Pancreas (tissue), 10 donors: Measurements from ENCODE around the gene DCTN1. TPM values are rescaled to one million over a fixed set of nuclear protein-coding genes. Genes with fewer than 3 reads are reported as not detected.

Experiments
- ATAC-seq, 4 donors: fragments of 200-7000 bp; cut with Tn5 transposase; one replicate each; pipeline versions ENCODE4 v1.8.0 to v1.9.1; 2020; ENCODE audit warnings: mild to moderate bottlenecking in 4 of 4, moderate library complexity in 4 of 4
- DNase-seq, 6 donors: peaks; one replicate each; pipeline ENCODE4 v3.0.0-alpha.2; 2020
- FAIRE-seq: peaks from 2 replicates; lab custom pipeline; 2012; peaks lifted over from hg19 to GRCh38; lab: Jason Lieb, UNC
- H3K27ac ChIP-seq, 4 donors: fragments of 200-600 bp; sonication (generic); 1 replicate in 3 of 4; 2 replicates in 1 of 4; pipeline versions ENCODE4 v1.5.0 to v1.8.0; 2020
- H3K27me3 ChIP-seq, 4 donors: fragments of 200-600 bp; one replicate each; pipeline ENCODE4 v1.8.0; 2021
- H3K36me3 ChIP-seq, 3 donors: fragments of 200-600 bp; sonication (generic) in 1 of 3; one replicate each; pipeline versions ENCODE4 v1.5.0 to v1.8.0; 2020 to 2021
- H3K4me1 ChIP-seq, 3 donors: fragments of 200-600 bp; one replicate each; pipeline ENCODE4 v1.8.0; 2021
- H3K4me3 ChIP-seq, 4 donors: fragments of 200-600 bp; sonication (generic) in 2 of 4; one replicate each; pipeline versions ENCODE4 v1.5.0 to v1.8.0; 2020 to 2021
- H3K9me3 ChIP-seq, 4 donors: fragments of 200-600 bp; one replicate each; pipeline ENCODE4 v1.8.0; 2021
- WGBS, 2 donors: extraction: QIAGEN DNeasy Blood & Tissue Kit; methylation state at CpG; one replicate each; pipeline ENCODE4 v1.1.7; 2013; 5-methylcytosine and 5-hydroxymethylcytosine counted together
- intact Hi-C, 3 donors: fragments of 100-400 bp; cut with DNase I; formaldehyde crosslinking; loops; one replicate each; pipeline versions ENCODE4 v1.11.1 to v1.14.2; 2022
- polyA plus RNA-seq, 2 donors: library from polyadenylated mRNA; stranded (reverse); fragments of 200-250 nt; gene quantifications; one replicate each; pipeline ENCODE4 v1.2.3, GENCODE V29; 2013
- total RNA-seq, 6 donors: library from RNA; stranded (reverse); fragmentation: NEBNext Ultra II Directional in 4 of 6; extraction: Animal tissue kit (Norgen Biotek cat#: 25700) in 4 of 6; gene quantifications; one replicate each; pipeline versions ENCODE4 v1.2.1 to v1.2.4, GENCODE V29; 2021 to 2023
- TF ChIP-seq, protein P1 (sequence below), 4 donors: fragments of 200-600 bp; sonication (generic) in 3 of 4; IDR thresholded peaks; one replicate each; pipeline versions ENCODE4 v1.5.0 to v1.8.0; 2021; ENCODE audit warnings: antibody characterized with exemption in 4 of 4
- donor health status: healthy with polysubstance abuse.
- donor health status: DM: no; HTN: no; CAD: no; lungs with moderate emphysema.
- donor health status: DM: no; HTN: no; CAD: no.
- donor health status: control.
- donor health status: control.
- donor health status: Bipolar disorder and iron deficiency.
- donor health status: DM: yes; HTN: yes; CAD: no.
- donor health status: DM: no; HTN: no; CAD: no.
- donor health status: DM: no; HTN: no; CAD: no.
- donor health status: DM: yes; HTN: yes; CAD: no.

The DCTN1 gene
- total and polyA plus RNA-seq, 8 donors, result 37.7 to 84.7 (median 51.3) TPM

DNA sequence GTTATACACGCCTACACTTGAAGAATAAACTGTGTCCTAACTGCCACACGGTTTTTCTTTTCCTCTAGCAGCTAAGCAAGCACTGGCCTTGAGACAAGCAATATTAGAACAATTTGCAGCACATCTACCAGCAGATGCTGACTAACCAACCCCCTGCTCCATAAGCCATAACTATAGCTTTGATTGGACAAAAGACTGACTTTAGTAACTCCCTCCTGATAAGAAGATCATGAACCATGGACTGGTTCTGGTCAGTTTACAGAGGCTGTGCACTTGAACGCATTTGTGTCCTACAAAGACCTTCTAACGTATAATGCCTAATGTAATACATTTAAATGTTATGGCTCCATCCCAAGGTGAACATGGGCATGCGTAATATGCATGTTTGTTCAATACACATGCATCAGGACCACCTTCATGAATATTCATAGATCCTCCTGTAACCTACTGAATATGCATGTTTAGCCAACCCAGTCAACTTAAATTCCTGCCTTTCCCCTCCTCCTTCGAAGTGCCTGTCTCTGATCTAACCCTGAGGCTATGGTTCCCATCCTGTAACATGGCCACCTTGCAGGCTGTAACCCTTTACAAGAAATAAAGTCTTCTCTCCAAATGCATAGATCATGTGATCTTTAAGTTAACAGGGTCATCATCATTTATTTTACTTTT is 63.4 kb downstream of the DCTN1 start:
- ATAC-seq (no peak), DNase-seq (no peak), FAIRE-seq (no peak)
- H3K27me3 ChIP-seq, result no peaks in the 10 kb centered on the region
- WGBS, 2 donors, result 73% methylated on average over 6 of the region's 6 CpGs
- H3K36me3 ChIP-seq, result no peaks in the 10 kb centered on the region
- H3K27ac ChIP-seq, result no peak overlapping the region
- H3K4me3 ChIP-seq, result no peak overlapping the region
- no peaks in the 10 kb centered on the region for H3K9me3 ChIP-seq
- TF ChIP-seq, protein P1, sequence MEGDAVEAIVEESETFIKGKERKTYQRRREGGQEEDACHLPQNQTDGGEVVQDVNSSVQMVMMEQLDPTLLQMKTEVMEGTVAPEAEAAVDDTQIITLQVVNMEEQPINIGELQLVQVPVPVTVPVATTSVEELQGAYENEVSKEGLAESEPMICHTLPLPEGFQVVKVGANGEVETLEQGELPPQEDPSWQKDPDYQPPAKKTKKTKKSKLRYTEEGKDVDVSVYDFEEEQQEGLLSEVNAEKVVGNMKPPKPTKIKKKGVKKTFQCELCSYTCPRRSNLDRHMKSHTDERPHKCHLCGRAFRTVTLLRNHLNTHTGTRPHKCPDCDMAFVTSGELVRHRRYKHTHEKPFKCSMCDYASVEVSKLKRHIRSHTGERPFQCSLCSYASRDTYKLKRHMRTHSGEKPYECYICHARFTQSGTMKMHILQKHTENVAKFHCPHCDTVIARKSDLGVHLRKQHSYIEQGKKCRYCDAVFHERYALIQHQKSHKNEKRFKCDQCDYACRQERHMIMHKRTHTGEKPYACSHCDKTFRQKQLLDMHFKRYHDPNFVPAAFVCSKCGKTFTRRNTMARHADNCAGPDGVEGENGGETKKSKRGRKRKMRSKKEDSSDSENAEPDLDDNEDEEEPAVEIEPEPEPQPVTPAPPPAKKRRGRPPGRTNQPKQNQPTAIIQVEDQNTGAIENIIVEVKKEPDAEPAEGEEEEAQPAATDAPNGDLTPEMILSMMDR (IDR thresholded peaks at IDR 0.05), result no peak
- intact Hi-C loops, result no loop called here
- no peaks in the 10 kb centered on the region for H3K4me1 ChIP-seq

DNA sequence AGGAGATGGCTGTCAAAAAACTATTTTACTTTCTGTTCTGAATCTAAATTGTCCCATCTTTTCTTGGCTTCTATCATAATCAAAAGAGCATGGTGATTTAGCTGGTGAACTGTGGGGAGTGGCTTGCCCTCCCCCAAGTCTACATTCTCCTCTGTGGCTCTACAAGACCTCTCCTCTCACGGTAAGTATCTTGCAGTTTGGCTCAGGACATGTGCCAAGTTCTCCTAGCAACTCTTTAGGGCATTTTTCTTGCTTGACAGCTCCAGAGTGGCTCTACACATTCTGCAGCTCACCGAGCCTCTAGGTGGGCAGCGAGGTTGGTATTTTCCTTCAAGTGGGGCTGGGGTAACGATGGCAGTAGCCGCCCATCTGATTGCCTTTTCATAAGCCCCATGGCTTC is 66.0 kb downstream of the DCTN1 start:
- Histone ChIP-seq H3K27ac (no peak overlapping the region), H3K36me3 (no peaks in the 10 kb centered on the region), H3K9me3 (no peaks in the 10 kb centered on the region), H3K4me3 (no peak overlapping the region), H3K4me1 (no peaks in the 10 kb centered on the region), H3K27me3 (no peaks in the 10 kb centered on the region)
- TF ChIP-seq, protein P1 (IDR thresholded peaks at IDR 0.05), result no peak
- ATAC-seq (no peak), DNase-seq (no peak), FAIRE-seq (no peak)
- WGBS, 2 donors, result 72 to 73% methylated on average over 5 of the region's 5 CpGs
- intact Hi-C loops, result no loop called here

DNA sequence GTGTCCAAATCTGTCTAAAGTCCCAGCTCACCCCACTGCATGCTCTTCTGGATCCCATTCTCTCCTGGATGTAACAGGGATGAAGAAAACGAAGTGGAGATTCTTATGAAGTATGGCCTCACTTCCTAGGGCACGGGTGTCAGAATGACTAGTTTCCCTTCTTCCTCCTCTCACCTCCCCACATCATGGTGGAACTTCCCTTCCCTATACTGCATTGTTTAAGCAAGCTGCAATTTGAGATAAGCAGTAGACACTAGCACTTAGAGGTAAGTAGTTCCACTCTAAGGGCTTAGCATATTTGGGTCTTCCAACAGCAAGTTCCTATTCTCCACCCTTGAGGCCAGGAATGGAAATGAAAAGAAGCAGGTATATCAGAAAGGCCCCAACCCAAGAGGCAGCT is 66.6 kb downstream of the DCTN1 start:
- H3K4me3 ChIP-seq, result no peak overlapping the region
- DNase-seq, result no peak
- intact Hi-C loops, result no loop called here
- FAIRE-seq, result no peak
- no peaks in the 10 kb centered on the region for H3K27me3 ChIP-seq
- no peaks in the 10 kb centered on the region for H3K36me3 ChIP-seq
- 72 to 73% methylated on average over 2 of the region's 2 CpGs for WGBS, 2 donors
- TF ChIP-seq, protein P1 (IDR thresholded peaks at IDR 0.05), result no peak
- ATAC-seq, result no peak
- H3K27ac ChIP-seq, result no peak overlapping the region
- H3K9me3 ChIP-seq, result no peaks in the 10 kb centered on the region
- no peaks in the 10 kb centered on the region for H3K4me1 ChIP-seq

DNA sequence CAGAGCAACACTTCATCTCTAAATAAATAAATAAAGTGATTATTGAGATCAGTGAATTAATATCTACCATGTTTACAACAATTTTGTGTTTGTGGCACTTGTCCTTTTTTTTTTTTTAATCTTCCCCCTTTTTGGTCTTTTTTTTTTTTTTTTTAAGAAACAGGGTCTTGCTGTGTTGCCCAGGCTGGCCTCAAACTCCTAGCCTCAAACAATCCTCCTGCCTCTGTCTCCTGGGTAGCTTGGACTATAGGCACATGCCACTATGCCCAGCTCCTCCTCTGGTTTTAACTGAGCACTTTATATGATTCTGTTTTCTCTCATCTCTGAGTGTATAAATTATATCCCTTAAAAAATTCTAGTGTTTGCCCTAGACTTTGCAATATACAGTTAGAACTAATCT is 67.2 kb downstream of the DCTN1 start:
- FAIRE-seq (no peak), ATAC-seq (no peak), DNase-seq (no peak)
- Histone ChIP-seq H3K36me3 (no peaks in the 10 kb centered on the region), H3K9me3 (no peaks in the 10 kb centered on the region), H3K27me3 (no peaks in the 10 kb centered on the region), H3K27ac (no peak overlapping the region), H3K4me3 (no peak overlapping the region), H3K4me1 (no peaks in the 10 kb centered on the region)
- intact Hi-C loops, result no loop called here
- TF ChIP-seq, protein P1 (IDR thresholded peaks at IDR 0.05), result no peak

Other genes with a start within 250 kb of the DCTN1 start
- 10 to 100 TPM in 5 of 6 donors, 1 to 10 TPM in 1; 7.2 to 17.5 (median 14.8) TPM for gene BOLA3, start 232.4 kb downstream of the DCTN1 start, total RNA-seq
- 10 to 100 TPM; 29.7 to 32.5 TPM for gene BOLA3, start 232.4 kb downstream of the DCTN1 start, polyA plus RNA-seq
- gene MOB1A, start 201.4 kb downstream of the DCTN1 start, total RNA-seq, result 10 to 100 TPM; 16.1 to 53.3 (median 25.8) TPM
- gene MOB1A, start 201.4 kb downstream of the DCTN1 start, polyA plus RNA-seq, result 10 to 100 TPM in 1 of 2 donors, 1 to 10 TPM in 1; 7.8 to 12.2 TPM
- gene MTHFD2, start 181.7 kb downstream of the DCTN1 start, total RNA-seq, result 100 to 1,000 TPM in 1 of 6 donors, 10 to 100 TPM in 5; 23.7 to 288 (median 31.9) TPM
- 10 to 100 TPM; 10.2 to 14.3 TPM for gene MTHFD2, start 181.7 kb downstream of the DCTN1 start, polyA plus RNA-seq
- gene SLC4A5, start 36.9 kb downstream of the DCTN1 start, total RNA-seq, result 1 to 10 TPM in 5 of 6 donors, under 1 TPM in 1; 0.60 to 2.2 (median 1.4) TPM
- 1 to 10 TPM; 1.2 to 1.8 TPM for gene SLC4A5, start 36.9 kb downstream of the DCTN1 start, polyA plus RNA-seq
- gene C2orf81, start 41.3 kb upstream of the DCTN1 start, total RNA-seq, result 1 to 10 TPM in 5 of 6 donors, under 1 TPM in 1; 0.87 to 2.7 (median 1.5) TPM
- 1 to 10 TPM; 5.4 to 6.5 TPM for gene C2orf81, start 41.3 kb upstream of the DCTN1 start, polyA plus RNA-seq
- gene WDR54, start 41.4 kb upstream of the DCTN1 start, total RNA-seq, result 1 to 10 TPM; 3.1 to 6.2 (median 3.7) TPM
- 10 to 100 TPM in 1 of 2 donors, 1 to 10 TPM in 1; 6.6 to 22.8 TPM for gene WDR54, start 41.4 kb upstream of the DCTN1 start, polyA plus RNA-seq
- 10 to 100 TPM; 20.7 to 45.5 (median 29.7) TPM for gene RTKN, start 61.6 kb upstream of the DCTN1 start, total RNA-seq
- 10 to 100 TPM; 63.4 to 63.7 TPM for gene RTKN, start 61.6 kb upstream of the DCTN1 start, polyA plus RNA-seq
- gene INO80B, start 74.8 kb upstream of the DCTN1 start, total RNA-seq, result 10 to 100 TPM; 17.1 to 38.8 (median 28.3) TPM
- 10 to 100 TPM; 51.8 to 68.7 TPM for gene INO80B, start 74.8 kb upstream of the DCTN1 start, polyA plus RNA-seq
- 10 to 100 TPM; 29.1 to 50.4 (median 37.4) TPM for gene WBP1, start 78.1 kb upstream of the DCTN1 start, total RNA-seq
- gene WBP1, start 78.1 kb upstream of the DCTN1 start, polyA plus RNA-seq, result 100 to 1,000 TPM in 1 of 2 donors, 10 to 100 TPM in 1; 85.8 to 149 TPM
- gene MOGS, start 85.1 kb upstream of the DCTN1 start, total RNA-seq, result 10 to 100 TPM; 27.7 to 49.5 (median 36.6) TPM
- gene MOGS, start 85.1 kb upstream of the DCTN1 start, polyA plus RNA-seq, result 10 to 100 TPM; 47.1 to 59.9 TPM
- 10 to 100 TPM; 37.6 to 60.0 (median 39.4) TPM for gene MRPL53, start 92.4 kb upstream of the DCTN1 start, total RNA-seq
- 10 to 100 TPM; 52.3 to 54.6 TPM for gene MRPL53, start 92.4 kb upstream of the DCTN1 start, polyA plus RNA-seq
- gene CCDC142, start 102.7 kb upstream of the DCTN1 start, total RNA-seq, result 10 to 100 TPM in 1 of 6 donors, 1 to 10 TPM in 5; 4.9 to 11.6 (median 5.7) TPM
- 10 to 100 TPM in 1 of 2 donors, 1 to 10 TPM in 1; 5.7 to 14.0 TPM for gene CCDC142, start 102.7 kb upstream of the DCTN1 start, polyA plus RNA-seq
- 10 to 100 TPM; 10.1 to 17.2 (median 11.3) TPM for gene TTC31, start 102.8 kb upstream of the DCTN1 start, total RNA-seq
- 10 to 100 TPM; 18.1 to 21.2 TPM for gene TTC31, start 102.8 kb upstream of the DCTN1 start, polyA plus RNA-seq
- 1 to 10 TPM in 3 of 6 donors, under 1 TPM in 3; 0.21 to 2.3 (median 0.85) TPM for gene LBX2, start 119.3 kb upstream of the DCTN1 start, total RNA-seq
- 1 to 10 TPM; 1.3 TPM for gene LBX2, start 119.3 kb upstream of the DCTN1 start, polyA plus RNA-seq
- gene PCGF1, start 127.4 kb upstream of the DCTN1 start, total RNA-seq, result 10 to 100 TPM in 4 of 6 donors, 1 to 10 TPM in 2; 8.8 to 14.9 (median 11.0) TPM
- 10 to 100 TPM; 14.2 to 16.4 TPM for gene PCGF1, start 127.4 kb upstream of the DCTN1 start, polyA plus RNA-seq
- not detected for gene TLX2, start 134.1 kb upstream of the DCTN1 start, total RNA-seq
- under 1 TPM in 1 of 2 donors, not detected in 1; 0.12 TPM for gene TLX2, start 134.1 kb upstream of the DCTN1 start, polyA plus RNA-seq
- under 1 TPM in 1 of 6 donors, not detected in 5; 0.16 TPM for gene DQX1, start 145.9 kb upstream of the DCTN1 start, total RNA-seq
- under 1 TPM; 0.07 to 0.15 TPM for gene DQX1, start 145.9 kb upstream of the DCTN1 start, polyA plus RNA-seq
- 10 to 100 TPM; 62.1 to 91.0 (median 67.9) TPM for gene AUP1, start 149.4 kb upstream of the DCTN1 start, total RNA-seq
- 100 to 1,000 TPM; 246 to 258 TPM for gene AUP1, start 149.4 kb upstream of the DCTN1 start, polyA plus RNA-seq
- gene HTRA2, start 149.6 kb upstream of the DCTN1 start, total RNA-seq, result 10 to 100 TPM in 4 of 6 donors, 1 to 10 TPM in 2; 8.5 to 17.6 (median 10.8) TPM
- gene HTRA2, start 149.6 kb upstream of the DCTN1 start, polyA plus RNA-seq, result 10 to 100 TPM; 16.9 to 24.3 TPM
- 1 to 10 TPM in 4 of 6 donors, under 1 TPM in 2; 0.35 to 7.5 (median 1.2) TPM for gene LOXL3, start 173.6 kb upstream of the DCTN1 start, total RNA-seq
- gene LOXL3, start 173.6 kb upstream of the DCTN1 start, polyA plus RNA-seq, result 1 to 10 TPM; 2.0 TPM
- 10 to 100 TPM in 1 of 6 donors, 1 to 10 TPM in 5; 5.7 to 14.0 (median 7.4) TPM for gene DOK1, start 174.4 kb upstream of the DCTN1 start, total RNA-seq
- 1 to 10 TPM; 7.1 to 8.5 TPM for gene DOK1, start 174.4 kb upstream of the DCTN1 start, polyA plus RNA-seq